NCI-H2107 treated with DMSO at 0.1 percent for 48 hours (cell line): ENCODE data around the gene KLRC4.
"Not testable (repeated sequence)": the region's sequence is repeated elsewhere in the genome, so short reads cannot be mapped to it uniquely, and the experiment has no call there.

Source experiments
- DNase-seq: peaks from one replicate; lab custom pipeline; 2025; ENCODE audit not compliant: unreplicated experiment; lab: John Stamatoyannopoulos, UW

Gene KLRC4

DNA sequence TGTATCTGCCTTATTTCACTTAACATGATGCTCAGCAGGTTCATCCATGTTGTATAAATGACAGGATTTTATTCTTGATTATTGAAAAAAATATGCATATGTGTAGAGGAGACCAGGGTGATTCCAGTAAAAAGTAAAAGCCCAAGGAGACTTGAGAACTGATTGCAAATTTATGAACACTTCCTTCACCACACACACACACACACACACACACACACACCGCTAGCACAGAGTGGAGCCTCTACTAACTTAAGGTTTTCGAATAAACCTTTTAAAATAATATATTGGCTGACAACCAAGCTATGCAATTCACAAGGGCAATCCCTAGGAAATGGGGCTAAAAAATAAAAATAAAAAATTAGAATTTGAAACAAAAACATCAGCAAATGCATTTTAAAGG lies 11.4 kb downstream of the KLRC4 start:
- DNase-seq, result no peak

DNA sequence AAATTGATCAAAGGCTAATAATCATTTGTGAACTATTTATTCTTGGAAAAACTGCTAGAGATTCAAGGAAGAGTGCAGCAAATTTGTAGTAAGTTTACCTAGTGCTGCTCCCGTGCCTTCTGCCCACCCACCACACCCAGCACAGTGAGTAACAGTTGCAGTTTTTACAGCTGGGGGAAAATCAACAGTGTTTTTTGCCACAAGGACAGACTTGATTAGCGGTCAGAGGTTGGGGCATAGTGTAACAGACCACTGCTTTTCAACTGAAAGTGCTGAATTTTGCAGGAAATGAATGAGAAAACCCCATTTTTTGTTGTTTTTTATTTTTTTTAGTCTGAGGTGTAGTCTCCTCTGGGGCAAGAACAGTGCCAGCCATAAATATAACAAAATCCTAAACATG lies 12.3 kb downstream of the KLRC4 start:
- no peak for DNase-seq

GRCh38 chr12:10396176-10396575 lies 13.4 kb downstream of the KLRC4 start:
- not testable (repeated sequence) for DNase-seq

DNA sequence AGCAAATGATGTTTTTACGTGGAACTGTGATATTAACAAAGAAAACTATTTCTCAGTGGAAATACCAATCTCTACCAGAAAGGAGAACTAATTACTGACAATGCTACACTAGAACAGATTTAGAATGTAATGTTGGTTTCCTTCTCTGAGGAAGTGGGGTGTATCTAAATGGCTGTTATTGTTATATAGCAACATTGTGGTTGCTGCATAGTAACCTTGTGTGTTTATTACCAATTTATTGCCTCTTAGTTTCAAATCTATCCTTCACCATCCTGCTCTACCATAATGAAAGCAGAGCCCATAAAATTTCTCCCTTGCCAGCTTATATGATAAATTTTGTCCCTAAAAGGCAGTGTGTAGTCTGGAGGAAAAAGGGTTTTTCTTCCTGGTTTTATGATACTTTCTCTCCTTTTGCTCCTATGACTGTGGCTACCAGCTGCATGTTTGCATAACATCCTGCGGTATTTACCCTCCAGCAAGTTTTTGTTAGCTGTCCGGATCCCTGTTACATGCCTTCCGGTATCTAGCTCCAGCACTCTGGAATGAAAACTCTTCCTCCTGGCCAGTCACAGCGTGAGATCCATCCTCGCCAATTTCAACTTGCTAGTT lies 14.1 kb downstream of the KLRC4 start:
- DNase-seq, result peak; percentile 53

GRCh38 chr12:10394531-10395152 lies 14.9 kb downstream of the KLRC4 start:
- DNase-seq, result not testable (repeated sequence)

- no peak for DNase-seq
These were observed 16.3 kb downstream of the KLRC4 start for GRCh38 chr12:10393291-10393690.

DNA sequence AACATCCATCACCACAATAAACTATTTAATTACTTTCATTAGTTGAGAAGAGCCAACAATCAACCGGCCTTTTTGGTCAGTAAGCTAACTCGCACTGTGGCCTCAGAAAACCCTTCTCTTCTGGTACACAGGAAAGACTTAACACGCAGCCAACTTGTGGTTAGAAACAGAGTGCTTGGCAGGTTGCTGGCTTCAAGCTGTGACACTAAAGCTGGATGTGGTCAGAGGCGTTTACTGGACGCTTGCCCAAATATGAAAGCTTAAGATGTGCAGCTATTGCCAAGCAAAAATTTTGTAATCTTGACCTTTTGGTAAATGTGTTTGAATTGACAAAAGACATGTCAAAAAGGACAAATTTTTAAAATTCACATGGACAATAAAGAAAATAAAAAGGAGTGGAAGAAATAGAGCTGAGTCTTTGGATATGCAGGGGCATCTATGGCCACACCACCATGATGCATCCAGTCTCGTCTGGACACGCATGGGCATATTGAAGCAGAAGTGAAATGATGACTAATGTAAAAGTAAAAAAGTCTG lies 17.1 kb downstream of the KLRC4 start:
- peak; percentile 53 for DNase-seq

GRCh38 chr12:10390991-10391390 lies 18.6 kb downstream of the KLRC4 start:
- not testable (repeated sequence) for DNase-seq

DNA sequence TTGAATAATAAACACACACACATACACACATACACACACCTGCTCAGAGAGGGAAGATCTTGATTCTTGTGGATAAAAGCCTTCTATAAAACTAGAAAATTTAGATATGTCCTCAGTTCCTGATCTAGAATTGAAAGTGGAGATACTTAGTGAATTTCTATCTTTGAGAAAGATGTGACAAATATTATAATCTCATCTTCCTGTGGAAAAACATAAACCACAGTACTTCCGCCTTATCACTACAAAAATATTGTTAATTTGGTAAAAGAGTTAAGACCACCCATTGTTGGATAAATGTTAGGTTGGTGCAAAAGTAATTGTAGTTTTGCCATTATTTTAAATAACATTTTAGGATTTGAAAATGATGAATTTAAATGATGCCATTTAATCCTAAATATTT lies 19.7 kb downstream of the KLRC4 start, which contains the start of gene KLRK1:
Gene KLRK1 (minus strand): TSS at position 138 of the 400 bp plus-strand sequence. CDS start 1,231 bp downstream, outside the sequence.
- DNase-seq, result no peak

GRCh38 chr12:10388624-10389413 lies 20.7 kb downstream of the KLRC4 start:
- DNase-seq, result no peak

- DNase-seq, result not testable (repeated sequence)
These were observed 22.1 kb downstream of the KLRC4 start for GRCh38 chr12:10387498-10387897.

DNA sequence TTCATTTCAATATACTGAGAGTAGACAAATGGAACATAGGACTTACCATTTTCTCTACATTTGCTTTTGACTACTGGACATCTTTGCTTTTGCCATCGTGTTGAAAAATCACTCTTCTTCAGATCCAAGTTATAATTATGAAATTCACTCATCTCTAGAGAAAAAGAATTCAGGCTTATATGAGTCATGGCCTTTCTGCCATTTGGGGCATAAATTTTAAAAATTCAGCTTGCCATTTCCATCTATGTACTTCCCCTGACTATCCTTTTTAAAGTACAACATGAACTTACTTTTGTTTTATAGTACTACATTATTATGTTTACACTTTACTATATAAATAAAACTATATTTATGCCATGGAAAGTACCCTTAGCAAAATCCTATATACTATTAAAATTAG lies 22.7 kb downstream of the KLRC4 start:
- DNase-seq, result no peak

- no peak for DNase-seq
These were observed 24.4 kb downstream of the KLRC4 start for GRCh38 chr12:10385166-10385613.

DNA sequence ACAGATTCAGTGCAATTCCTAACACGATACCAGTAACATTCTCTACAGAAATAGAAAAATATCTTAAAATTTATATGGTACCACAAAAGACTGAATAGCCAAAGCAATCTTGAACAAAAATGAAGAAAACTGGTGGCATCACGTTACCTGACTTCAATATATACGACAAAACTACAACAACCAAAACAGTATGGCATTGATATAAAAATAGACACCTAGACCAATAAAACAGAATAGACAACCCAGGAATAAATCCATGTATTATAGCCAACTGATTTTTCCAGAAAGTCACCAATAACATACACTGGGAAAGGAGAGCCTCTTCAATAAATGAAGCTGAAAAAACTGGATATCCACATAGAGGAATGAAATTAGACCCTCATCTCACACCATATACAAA lies 25.4 kb downstream of the KLRC4 start:
- DNase-seq, result no peak

DNA sequence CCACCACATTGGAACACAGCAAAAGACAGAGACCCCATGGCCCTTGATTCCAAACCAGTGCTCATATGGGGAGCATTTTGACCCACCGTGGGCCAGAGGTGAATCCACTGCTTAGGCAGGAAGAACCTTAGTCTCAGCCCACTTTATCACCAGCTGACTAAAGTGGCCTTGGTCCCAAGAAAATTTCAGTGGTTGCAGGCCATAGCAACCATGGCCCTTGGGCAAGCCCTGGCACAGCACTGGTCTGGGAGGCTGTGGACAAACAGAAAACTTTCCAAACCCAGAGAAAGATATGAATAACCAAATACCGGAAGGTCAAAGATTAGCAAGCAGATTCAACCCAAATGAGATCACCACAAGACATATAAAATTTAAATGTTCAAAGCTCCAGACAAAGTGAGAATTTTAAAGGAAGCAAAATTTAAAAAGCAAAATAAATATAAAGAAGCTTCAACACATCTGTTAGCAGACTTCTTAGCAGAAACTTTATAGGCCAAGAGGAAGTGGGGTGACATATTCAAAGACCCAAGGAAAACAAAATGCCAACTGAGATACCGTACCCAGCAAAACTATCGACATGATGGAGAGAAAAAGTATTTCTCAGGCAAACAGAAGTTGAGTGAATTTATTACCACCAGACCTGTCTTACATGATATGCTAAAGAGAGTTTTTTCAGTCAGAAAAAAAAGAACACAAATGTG lies 27.5 kb downstream of the KLRC4 start:
- no peak for DNase-seq

- not testable (repeated sequence) for DNase-seq
These were observed 30.8 kb downstream of the KLRC4 start for GRCh38 chr12:10378737-10379136.

- no peak for DNase-seq
These were observed 34.9 kb downstream of the KLRC4 start for GRCh38 chr12:10374624-10375018.

DNA sequence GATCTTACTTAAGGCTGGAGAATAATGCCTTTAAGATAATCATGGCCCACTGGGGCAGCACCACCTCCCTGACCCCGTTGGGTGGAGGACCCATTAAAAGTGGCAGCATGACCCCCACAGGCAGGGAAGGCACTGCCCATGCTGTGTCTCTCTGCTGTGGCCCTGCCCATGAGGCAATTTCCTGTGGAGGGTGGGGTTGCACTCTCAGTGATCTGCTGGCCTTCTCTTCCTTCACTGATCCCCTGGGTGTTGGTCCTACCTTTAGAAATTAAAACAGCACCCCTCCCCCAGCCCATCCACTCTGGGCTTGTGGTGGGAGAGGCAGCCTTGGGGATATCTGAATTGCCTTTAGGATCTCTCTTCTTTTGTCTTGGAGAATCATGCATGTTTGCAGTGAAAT lies 37.0 kb downstream of the KLRC4 start:
- no peak for DNase-seq

GRCh38 chr12:10371893-10372535 lies 37.5 kb downstream of the KLRC4 start:
- not testable (repeated sequence) for DNase-seq

- DNase-seq, result no peak
These were observed 39.8 kb downstream of the KLRC4 start for GRCh38 chr12:10369557-10370415.
